Tongue (tissue), 2 donors: ENCODE data around the gene SCD5. TPM values are rescaled to one million over a fixed set of nuclear protein-coding genes. Genes with fewer than 3 reads are reported as not detected.
A peak's percentile ranks its signal among the peaks of the same experiment; 100 is the strongest.

Source experiments
- DNase-seq: peaks from one replicate; pipeline ENCODE4 v3.0.0-alpha.2; 2015
- total RNA-seq: library from RNA; depleted of rRNA; stranded (reverse); fragments of >200 nt; gene quantifications from one replicate; pipeline ENCODE4 v1.2.3, GENCODE V29; 2014

Gene SCD5
- total RNA-seq, 1 donor from 2014 or later, result 15.1 TPM

GRCh38 chr4:82630079-82630478 is 168.5 kb downstream of the SCD5 start:
- DNase-seq, result no peak

DNA sequence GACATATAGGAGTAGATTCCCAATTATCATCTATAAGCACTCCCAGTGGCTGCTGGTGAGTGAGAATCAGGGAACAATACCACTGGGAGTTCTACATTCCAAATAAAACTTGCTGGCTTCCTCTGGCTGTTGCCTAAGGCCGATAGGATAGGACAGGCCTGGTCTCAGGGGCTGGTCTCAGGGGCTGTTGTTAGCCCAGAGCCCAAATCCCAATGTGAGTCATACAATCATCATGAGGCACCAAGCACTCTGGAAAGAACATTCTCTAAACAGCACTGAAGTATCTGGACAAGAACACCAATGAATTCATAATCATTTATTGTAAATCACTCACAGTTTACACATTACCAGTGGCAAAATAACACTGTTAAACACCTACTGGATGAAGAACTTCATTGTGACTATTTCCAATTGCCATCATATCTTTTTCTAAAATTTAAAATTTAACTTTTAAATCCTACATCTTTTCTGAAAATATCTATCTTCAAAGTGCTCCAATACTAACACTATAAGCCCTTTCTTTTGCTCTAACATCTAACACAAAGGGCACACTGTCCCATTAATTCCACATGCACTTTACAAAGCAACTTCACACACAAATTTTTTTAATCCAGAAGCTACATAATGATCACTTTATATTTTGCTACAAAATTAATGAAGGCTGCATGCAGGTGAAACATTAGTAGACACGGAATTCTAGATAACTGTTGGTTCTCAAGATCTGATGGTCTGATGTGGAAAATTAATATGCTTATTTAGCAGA is 169.2 kb downstream of the SCD5 start:
- no peak for DNase-seq

GRCh38 chr4:82626251-82626868 is 172.2 kb downstream of the SCD5 start:
- no peak for DNase-seq

GRCh38 chr4:82624819-82625218 is 173.8 kb downstream of the SCD5 start:
- no peak for DNase-seq

DNA sequence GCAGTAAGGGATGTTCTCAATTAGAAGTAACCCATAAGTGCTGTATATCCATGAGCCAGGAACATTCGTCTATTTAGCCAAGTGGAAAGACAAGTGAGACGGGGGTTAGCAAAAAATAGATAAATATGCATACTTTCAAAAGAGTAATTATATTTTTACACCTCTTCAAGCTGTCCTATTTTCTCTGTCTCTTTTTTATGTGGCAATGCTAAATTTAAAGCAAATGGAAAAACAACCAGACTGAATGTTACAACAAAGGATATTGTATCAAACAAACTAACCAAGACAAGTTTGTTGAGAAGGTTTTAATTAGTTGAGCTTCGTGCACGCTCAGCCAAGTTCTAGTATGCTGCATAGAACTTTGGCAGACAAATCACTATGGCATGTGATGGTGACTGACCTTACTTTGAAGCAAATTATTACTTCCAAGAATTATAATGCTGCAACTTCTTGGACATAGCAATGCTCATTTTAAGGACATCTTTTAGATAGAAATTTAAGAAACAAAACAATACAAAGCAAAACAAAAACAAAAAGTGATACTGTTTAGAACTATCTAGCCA is 175.4 kb downstream of the SCD5 start:
- DNase-seq, result peak; percentile 14

GRCh38 chr4:82621251-82621650 is 177.3 kb downstream of the SCD5 start:
- no peak for DNase-seq

GRCh38 chr4:82620126-82620735 is 178.4 kb downstream of the SCD5 start:
- DNase-seq, result no peak

GRCh38 chr4:82618103-82618720 is 180.4 kb downstream of the SCD5 start:
- no peak for DNase-seq

- DNase-seq, result no peak
Observed at GRCh38 chr4:82614838-82615449, 183.7 kb downstream of the SCD5 start.

- DNase-seq, result no peak
Observed at GRCh38 chr4:82613121-82613520, 185.5 kb downstream of the SCD5 start.

- DNase-seq, result no peak
Observed at GRCh38 chr4:82611982-82612381, 186.6 kb downstream of the SCD5 start.

GRCh38 chr4:82611527-82611926 is 187.1 kb downstream of the SCD5 start:
- DNase-seq, result no peak

- no peak for DNase-seq
Observed at GRCh38 chr4:82610041-82610440, 188.6 kb downstream of the SCD5 start.

DNA sequence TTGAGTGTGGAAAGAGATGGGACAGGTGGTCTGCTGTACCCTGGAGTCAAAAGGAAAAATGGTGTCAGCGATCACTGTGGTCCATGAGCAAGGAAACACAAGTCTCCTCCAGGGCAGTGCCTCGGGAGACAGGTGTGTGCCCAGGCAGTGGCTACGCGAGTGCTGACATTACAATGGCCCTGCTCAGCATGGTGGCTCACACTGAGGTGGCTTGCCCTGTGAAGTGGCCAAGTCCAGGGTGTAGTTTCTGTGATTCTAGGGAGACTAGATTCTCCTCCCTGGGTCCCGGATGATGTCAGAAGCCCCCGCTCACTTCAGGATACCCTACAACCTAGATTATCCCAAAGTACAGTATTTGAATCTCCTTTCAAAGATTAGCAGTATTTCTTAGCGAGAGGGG is 192.0 kb downstream of the SCD5 start:
- DNase-seq, result no peak

DNA sequence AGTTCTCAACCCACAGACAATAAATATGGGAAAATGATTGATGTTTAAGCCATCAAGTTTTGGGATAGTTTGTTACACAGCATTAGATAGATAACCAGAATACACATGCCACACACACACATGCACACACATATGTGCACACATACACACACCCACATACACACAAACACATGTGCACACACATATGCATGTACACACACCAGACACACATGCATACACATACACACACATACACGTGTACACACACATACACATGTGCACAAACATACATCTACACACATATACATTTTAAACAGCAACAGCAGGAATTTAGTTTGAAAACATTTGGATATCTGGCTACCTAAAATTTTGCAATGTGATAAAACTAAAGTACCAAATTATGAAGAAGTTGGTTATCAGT is 194.1 kb downstream of the SCD5 start:
- DNase-seq, result no peak

DNA sequence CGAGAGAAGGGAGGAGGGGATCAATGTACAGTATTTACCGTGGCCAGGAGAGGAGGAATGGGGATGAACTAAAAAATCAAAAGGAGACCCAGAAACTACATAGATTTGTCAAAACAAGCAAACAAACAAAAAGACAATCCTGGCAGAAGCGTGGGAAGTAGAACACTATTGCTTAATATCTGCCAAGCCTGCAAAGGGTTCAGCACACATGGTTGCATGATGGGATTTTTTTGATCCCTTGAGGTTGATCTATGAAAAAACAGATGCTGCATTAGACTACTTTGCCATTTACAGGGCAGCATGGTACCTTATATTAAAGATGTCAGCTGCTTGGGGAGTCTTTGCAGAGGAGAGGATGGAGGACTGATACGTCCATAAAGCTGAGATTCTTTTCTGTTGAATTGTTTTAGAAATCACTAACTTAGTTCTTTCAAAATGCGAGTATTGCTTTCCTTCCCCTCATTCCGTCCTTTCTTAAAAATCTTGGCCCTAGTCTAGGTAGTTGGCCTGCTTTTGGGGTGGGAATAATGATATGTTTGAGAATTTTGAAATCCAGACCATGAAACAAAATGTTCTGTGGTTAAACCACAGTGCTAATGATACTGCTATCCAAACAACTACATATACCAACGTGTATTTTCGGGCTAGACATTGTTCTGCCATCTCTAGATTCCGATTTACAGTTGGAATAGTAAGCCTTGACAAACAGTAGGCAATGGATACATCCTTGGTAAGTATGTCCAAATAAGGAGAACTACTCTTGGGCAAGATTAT is 197.2 kb downstream of the SCD5 start:
- DNase-seq, result no peak

DNA sequence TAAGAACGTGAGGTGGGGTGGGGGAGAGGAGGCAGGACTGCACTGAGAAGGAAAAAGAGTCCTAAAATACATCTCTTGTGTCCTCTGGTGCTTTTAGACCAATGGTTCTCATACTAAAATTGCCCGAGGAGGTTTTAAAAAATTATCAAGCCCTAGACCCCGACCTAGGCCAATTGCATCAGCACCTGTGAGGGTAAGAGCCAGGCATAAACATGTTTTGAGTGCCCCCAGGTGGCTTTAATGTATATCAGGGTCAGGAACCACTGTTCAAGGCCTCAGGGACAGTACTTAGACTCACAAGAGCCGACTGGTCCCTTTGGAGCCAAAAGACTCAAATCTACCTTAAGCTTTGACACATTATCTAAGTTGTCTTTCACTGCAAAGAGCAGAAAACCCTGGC is 199.3 kb downstream of the SCD5 start:
- no peak for DNase-seq

DNA sequence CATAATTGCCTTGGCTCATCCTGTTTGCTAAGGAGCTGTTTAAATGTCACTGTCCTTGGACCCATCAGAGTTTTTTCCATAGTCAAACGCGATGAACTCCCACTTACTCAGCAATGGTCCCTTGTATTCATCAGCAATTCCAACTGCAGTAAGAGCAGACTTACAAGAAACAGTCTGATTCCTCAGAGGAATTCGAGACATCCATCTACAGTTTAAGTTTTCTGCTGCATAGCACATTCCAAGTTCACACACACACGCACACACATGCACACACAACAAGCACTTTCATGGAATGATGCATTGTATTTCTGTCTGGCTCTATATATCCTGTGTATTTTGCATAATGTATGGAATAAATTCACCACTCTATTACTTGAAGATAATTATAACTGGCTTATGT is 204.1 kb downstream of the SCD5 start:
- DNase-seq, result no peak

DNA sequence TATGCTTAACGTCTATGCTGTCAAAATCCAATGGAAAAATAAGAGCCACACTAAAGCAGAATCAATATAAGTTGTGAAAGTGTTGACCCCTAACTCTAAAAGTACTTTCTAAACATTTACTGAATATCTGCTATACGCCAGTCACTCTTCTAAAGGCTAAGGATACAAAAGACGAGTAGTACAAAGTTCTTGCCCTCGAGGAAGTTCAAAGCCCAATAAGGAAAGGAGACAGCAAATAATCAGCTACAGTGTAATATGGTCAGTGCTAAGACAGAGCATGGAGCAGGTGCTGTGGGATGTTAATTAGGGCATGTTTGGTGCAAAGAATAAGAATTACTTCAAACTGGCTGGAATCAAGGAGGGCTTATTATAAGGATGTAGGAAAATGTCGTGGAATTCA is 205.2 kb downstream of the SCD5 start:
- no peak for DNase-seq

- DNase-seq, result no peak
Observed at GRCh38 chr4:82592639-82593038, 206.0 kb downstream of the SCD5 start.

- DNase-seq, result no peak
Observed at GRCh38 chr4:82591592-82591991, 207.0 kb downstream of the SCD5 start.

GRCh38 chr4:82589756-82590155 is 208.8 kb downstream of the SCD5 start:
- DNase-seq, result no peak
